Endodermal cell (in vitro differentiated cells): ENCODE results near the gene ABCF1. TPM values are rescaled to one million over a fixed set of nuclear protein-coding genes. Genes with fewer than 3 reads are reported as not detected.
A peak's percentile ranks its signal among the peaks of the same experiment; 100 is the strongest.

Source experiments
- DNase-seq: peaks from one replicate; pipeline ENCODE4 v3.0.0-alpha.2; 2017
- H3K27ac ChIP-seq: 2 replicates; pipeline ENCODE4 v1.5.1; 2013; ENCODE audit warnings: mild to moderate bottlenecking, low read depth, low read length, moderate library complexity
- H3K27me3 ChIP-seq: 2 replicates; pipeline ENCODE4 v1.6.1; 2013; ENCODE audit warnings: mild to moderate bottlenecking, low read length, moderate library complexity; ENCODE audit not compliant: insufficient read depth, control insufficient read depth, poor library complexity, severe bottlenecking
- H3K36me3 ChIP-seq: 2 replicates; pipeline ENCODE4 v1.7.0; 2013; ENCODE audit warnings: mild to moderate bottlenecking, low read length, moderate library complexity; ENCODE audit not compliant: control insufficient read depth, insufficient read depth
- H3K4me1 ChIP-seq: one replicate; pipeline ENCODE4 v1.7.0; 2013; ENCODE audit warnings: low read length; ENCODE audit not compliant: control insufficient read depth, insufficient read depth
- H3K4me3 ChIP-seq: 2 replicates; pipeline ENCODE4 v1.5.1; 2013; ENCODE audit warnings: mild to moderate bottlenecking, low read length, moderate library complexity
- H3K9ac ChIP-seq: 2 replicates; pipeline ENCODE4 v1.6.1; 2013; ENCODE audit warnings: mild to moderate bottlenecking, low read length, moderate library complexity; ENCODE audit not compliant: poor library complexity, severe bottlenecking; ENCODE audit errors: extremely low read depth
- H3K9me3 ChIP-seq: 2 replicates; pipeline ENCODE4 v1.6.1; 2013; ENCODE audit warnings: mild to moderate bottlenecking, low read length, moderate library complexity; ENCODE audit not compliant: control insufficient read depth
- H3K27ac Mint-ChIP-seq: 2 replicates; pipeline ENCODE4 v1.8.0; 2020; ENCODE audit warnings: mixed read lengths
- H3K27me3 Mint-ChIP-seq: 2 replicates; pipeline ENCODE4 v1.8.0; 2021; ENCODE audit warnings: mild to moderate bottlenecking, mixed read lengths; ENCODE audit not compliant: insufficient read depth
- H3K36me3 Mint-ChIP-seq: 2 replicates; pipeline ENCODE4 v1.8.0; 2020; ENCODE audit warnings: low read depth, mixed read lengths
- H3K4me1 Mint-ChIP-seq: 2 replicates; pipeline ENCODE4 v1.8.0; 2020; ENCODE audit warnings: mixed read lengths
- H3K4me3 Mint-ChIP-seq: 2 replicates; pipeline ENCODE4 v1.8.0; 2020; ENCODE audit warnings: mild to moderate bottlenecking, moderate library complexity, mixed read lengths
- H3K9me3 Mint-ChIP-seq: 2 replicates; pipeline ENCODE4 v1.8.0; 2020; ENCODE audit warnings: mild to moderate bottlenecking, mixed read lengths
- CTCF ChIP-seq: fragments of 200-600 bp; sonication (generic); conservative IDR thresholded peaks from 2 replicates; pipeline ENCODE4 v1.5.0; 2021; ENCODE audit warnings: antibody characterized with exemption, mild to moderate bottlenecking
- WGBS, 2 experiments: methylation state at CpG; one replicate each; pipeline versions ENCODE4 v1.1.5 to v1.1.7; 2013; ENCODE audit warnings: missing lambda C conversion rate in 2 of 2, mixed read lengths in 1 of 2; ENCODE audit not compliant: insufficient coverage in 1 of 2, insufficient read length in 1 of 2; 5-methylcytosine and 5-hydroxymethylcytosine counted together
- total RNA-seq, 2 donors: library from RNA; stranded (reverse); fragmentation: NEBNext Ultra II Directional in 1 of 2; extraction: Animal tissue kit (Norgen Biotek cat#: 25700) in 1 of 2; gene quantifications; 2 replicates in 1 of 2; 3 replicates in 1 of 2; pipeline ENCODE4 v1.2.1, GENCODE V29; 2021

ABCF1 gene
- total RNA-seq, 2 donors from 2014 or later, result 84.9 to 89.3 TPM

DNA sequence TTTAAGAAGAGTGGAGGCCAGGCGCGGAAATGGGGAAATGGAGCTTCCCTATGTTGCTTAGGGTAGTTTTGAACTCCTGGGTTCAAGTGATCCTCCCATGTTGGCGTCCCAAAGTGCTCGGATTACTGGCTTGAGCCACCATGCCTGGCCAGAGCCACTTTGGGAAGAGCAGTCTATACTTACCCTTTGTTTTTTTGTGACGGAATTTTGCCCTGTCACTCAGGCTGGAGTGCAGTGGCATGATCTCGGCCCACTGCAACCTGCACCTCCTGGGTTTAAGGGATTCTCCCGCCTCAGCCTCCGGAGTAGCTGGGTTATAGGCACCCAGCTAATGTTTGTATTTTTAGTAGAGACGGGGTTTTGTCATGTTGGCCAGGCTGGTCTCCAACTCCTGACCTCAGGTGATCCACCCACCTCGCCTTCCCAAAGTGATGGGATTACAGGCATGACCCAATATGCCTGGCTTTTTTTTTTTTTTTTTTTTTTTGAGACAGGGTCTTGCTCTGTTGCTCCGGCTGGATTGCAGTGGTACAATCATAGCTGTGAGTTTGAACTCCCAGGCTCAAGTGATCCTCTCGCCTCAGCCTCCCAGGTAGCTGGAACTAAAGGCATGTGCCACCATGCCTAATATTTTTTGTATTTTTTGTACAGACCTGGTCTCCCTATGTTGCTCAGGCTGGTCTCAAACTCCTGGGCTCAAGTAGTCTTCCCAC, 27.8 kb downstream of the ABCF1 start:
- Histone ChIP-seq H3K9ac (no peak overlapping the region), H3K4me1 (no peaks in the 10 kb centered on the region), H3K9me3 (no peaks in the 10 kb centered on the region), H3K27ac (no peak overlapping the region), H3K27me3 (no peaks in the 10 kb centered on the region), H3K36me3 (peaks cover 62% of the 10 kb centered on the region), H3K4me3 (no peak overlapping the region)
- whole genome bisulfite sequencing, 2 experiments, result 92 to 97% methylated on average over 8 to 12 of the region's 12 CpGs
- H3K9me3 Mint-ChIP-seq, result no peaks in the 10 kb centered on the region
- H3K4me3 Mint-ChIP-seq, result no peak overlapping the region
- peaks cover 4% of the 10 kb centered on the region for H3K4me1 Mint-ChIP-seq
- no peaks in the 10 kb centered on the region for H3K27me3 Mint-ChIP-seq
- TF ChIP-seq CTCF, result no peak
- H3K27ac Mint-ChIP-seq, result peak overlapping the region; percentile 80
- H3K36me3 Mint-ChIP-seq, result peaks cover 64% of the 10 kb centered on the region
- no peak for DNase-seq

- H3K27me3 ChIP-seq, result no peaks in the 10 kb centered on the region
- H3K27me3 Mint-ChIP-seq, result no peaks in the 10 kb centered on the region
- no peak overlapping the region for H3K4me3 ChIP-seq
- H3K36me3 Mint-ChIP-seq, result peaks cover 64% of the 10 kb centered on the region
- DNase-seq, result no peak
- no peak overlapping the region for H3K27ac ChIP-seq
- no peak overlapping the region for H3K4me3 Mint-ChIP-seq
- H3K36me3 ChIP-seq, result peaks cover 62% of the 10 kb centered on the region
- 92 to 98% methylated on average over 11 to 13 of the region's 13 CpGs for WGBS, 2 experiments
- H3K4me1 ChIP-seq, result no peaks in the 10 kb centered on the region
- no peaks in the 10 kb centered on the region for H3K9me3 ChIP-seq
- H3K27ac Mint-ChIP-seq, result peak overlapping the region; percentile 80
- H3K9me3 Mint-ChIP-seq, result no peaks in the 10 kb centered on the region
- no peak for TF ChIP-seq CTCF
- H3K9ac ChIP-seq, result no peak overlapping the region
- peaks cover 4% of the 10 kb centered on the region for H3K4me1 Mint-ChIP-seq
These were observed 28.5 kb downstream of the ABCF1 start for GRCh38 chr6:30599625-30600324.

DNA sequence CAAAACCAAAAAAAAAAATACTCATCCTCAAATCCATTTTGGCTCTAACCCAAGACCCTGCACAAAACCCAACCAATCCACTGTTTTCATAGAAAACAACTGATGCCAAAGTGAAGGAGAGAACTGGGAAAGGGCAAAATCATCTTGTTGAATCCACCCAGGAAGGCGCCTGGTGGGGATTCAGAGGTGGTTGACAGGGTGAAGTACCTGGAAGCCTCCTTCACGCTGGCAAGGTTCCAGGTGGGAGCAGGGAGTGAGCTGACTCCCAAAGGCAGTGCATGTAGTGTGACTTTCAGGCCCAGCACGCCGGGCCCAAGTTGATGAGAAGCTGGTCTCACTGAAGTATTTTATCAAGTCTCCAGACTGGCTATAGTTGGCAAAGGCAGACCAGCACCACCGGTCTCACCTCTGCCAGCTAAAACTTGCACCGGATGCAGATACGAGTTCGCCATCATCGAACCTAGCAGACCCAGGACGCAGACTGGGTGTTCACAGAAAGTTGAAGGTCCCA, 29.3 kb downstream of the ABCF1 start:
- H3K4me3 ChIP-seq, result no peak overlapping the region
- no peak for DNase-seq
- no peak for TF ChIP-seq CTCF
- Mint-ChIP-seq H3K4me1 (peaks cover 4% of the 10 kb centered on the region), H3K4me3 (no peak overlapping the region), H3K27me3 (no peaks in the 10 kb centered on the region), H3K27ac (peak overlapping the region; percentile 48), H3K36me3 (peaks cover 67% of the 10 kb centered on the region), H3K9me3 (no peaks in the 10 kb centered on the region)
- H3K36me3 ChIP-seq, result peaks cover 64% of the 10 kb centered on the region
- H3K27ac ChIP-seq, result no peak overlapping the region
- 94 to 96% methylated on average over 9 to 10 of the region's 10 CpGs for WGBS, 2 experiments
- no peaks in the 10 kb centered on the region for H3K27me3 ChIP-seq
- no peaks in the 10 kb centered on the region for H3K4me1 ChIP-seq
- no peaks in the 10 kb centered on the region for H3K9me3 ChIP-seq
- no peak overlapping the region for H3K9ac ChIP-seq
